ENCODE results near the gene SLIT3.

- TF ChIP-seq CTCF (IDR thresholded peaks at IDR 0.05) (no peak), POLR2A (IDR thresholded peaks at IDR 0.05) (no peak)
These were observed 129.4 kb downstream of the SLIT3 start for GRCh38 chr5:169171515-169171914.

All from breast epithelium (tissue), 3 donors.